Coronary artery (tissue), 2 donors: ENCODE measurements around the gene CNKSR3.

ENCODE experiments used
- DNase-seq: peaks from one replicate; pipeline ENCODE4 v3.0.0-alpha.2; 2017; ENCODE audit warnings: low spot score
- H3K27ac ChIP-seq, 2 donors: fragments of 200-600 bp; sonication (generic); one replicate each; pipeline ENCODE4 v1.5.1; 2016 to 2019
- H3K4me3 ChIP-seq: fragments of 200-600 bp; sonication (generic); 2 replicates; pipeline ENCODE4 v1.5.1; 2016; ENCODE audit warnings: mild to moderate bottlenecking, moderate library complexity
- TF ChIP-seq, protein P1 (sequence below): fragments of 200-600 bp; sonication (generic); IDR thresholded peaks from one replicate; pipeline ENCODE4 v1.5.1; 2019; ENCODE audit warnings: antibody characterized with exemption

Gene CNKSR3

DNA sequence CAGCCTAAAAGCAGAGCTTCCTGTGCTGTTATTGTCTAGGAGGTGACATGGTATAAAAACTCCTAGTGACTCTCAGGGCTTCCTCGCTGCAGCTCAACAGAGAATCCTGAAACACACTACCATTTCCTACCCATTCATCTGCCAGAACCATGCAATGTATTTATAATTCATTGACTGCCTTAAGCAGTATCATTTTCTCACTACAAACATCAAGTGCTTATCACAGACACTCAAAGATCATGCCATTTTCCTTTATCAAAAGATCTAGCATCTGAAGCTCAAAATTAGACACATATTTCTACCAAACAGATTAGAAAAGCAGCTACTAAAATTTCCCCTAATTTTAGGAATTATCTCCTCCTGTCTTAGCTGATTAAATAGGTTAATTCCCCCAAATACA is 83.5 kb downstream of the CNKSR3 start:
- Histone ChIP-seq H3K4me3 (no peak overlapping the region), H3K27ac (peak overlapping the region in 1 of 2 donors; percentile 20)
- no peak for DNase-seq
- TF ChIP-seq, protein P1, sequence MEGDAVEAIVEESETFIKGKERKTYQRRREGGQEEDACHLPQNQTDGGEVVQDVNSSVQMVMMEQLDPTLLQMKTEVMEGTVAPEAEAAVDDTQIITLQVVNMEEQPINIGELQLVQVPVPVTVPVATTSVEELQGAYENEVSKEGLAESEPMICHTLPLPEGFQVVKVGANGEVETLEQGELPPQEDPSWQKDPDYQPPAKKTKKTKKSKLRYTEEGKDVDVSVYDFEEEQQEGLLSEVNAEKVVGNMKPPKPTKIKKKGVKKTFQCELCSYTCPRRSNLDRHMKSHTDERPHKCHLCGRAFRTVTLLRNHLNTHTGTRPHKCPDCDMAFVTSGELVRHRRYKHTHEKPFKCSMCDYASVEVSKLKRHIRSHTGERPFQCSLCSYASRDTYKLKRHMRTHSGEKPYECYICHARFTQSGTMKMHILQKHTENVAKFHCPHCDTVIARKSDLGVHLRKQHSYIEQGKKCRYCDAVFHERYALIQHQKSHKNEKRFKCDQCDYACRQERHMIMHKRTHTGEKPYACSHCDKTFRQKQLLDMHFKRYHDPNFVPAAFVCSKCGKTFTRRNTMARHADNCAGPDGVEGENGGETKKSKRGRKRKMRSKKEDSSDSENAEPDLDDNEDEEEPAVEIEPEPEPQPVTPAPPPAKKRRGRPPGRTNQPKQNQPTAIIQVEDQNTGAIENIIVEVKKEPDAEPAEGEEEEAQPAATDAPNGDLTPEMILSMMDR: no peak

- DNase-seq: no peak
- no peak overlapping the region for H3K27ac ChIP-seq
- TF ChIP-seq, protein P1: no peak
- H3K4me3 ChIP-seq: no peak overlapping the region
Measured at GRCh38 chr6:154425034-154425433, 85.5 kb downstream of the CNKSR3 start.

DNA sequence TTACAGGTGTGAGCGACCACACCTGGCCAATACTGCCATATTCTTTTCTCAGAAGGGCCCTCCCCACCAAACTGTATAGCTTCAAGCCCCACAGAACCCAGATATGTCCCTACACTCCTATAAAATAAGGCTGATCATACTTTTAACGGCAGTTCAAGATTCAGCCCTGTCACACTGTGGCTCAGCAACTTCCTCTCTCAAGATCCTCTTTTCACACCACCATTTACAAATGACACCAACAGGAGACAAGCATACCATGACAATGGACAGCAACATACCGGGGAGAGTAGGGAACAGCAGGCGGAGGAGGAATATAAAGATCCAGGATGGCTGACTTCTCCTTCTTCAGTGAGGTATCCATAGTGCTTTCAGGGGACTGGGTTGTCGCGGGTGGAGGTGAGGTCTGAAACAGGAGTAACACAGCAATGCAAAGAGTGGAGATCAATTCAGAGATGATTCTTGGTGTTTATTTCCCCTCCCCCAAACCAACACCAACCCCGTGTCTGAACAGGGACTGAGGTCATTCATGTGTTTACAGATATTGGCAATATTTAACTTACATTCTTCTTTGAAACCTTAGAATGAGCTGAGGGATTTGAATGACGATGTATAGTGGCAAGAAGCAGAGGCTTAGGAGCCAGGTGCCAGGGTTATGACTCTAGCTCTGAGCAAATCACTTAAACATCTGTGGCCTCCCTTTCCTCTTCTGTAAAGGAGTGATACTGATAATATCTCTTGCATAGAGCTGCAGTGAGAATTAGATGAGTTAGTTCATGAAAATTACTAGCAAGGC is 96.3 kb downstream of the CNKSR3 start:
- TF ChIP-seq, protein P1: no peak
- no peak for DNase-seq
- H3K27ac ChIP-seq: no peak overlapping the region
- no peak overlapping the region for H3K4me3 ChIP-seq

DNA sequence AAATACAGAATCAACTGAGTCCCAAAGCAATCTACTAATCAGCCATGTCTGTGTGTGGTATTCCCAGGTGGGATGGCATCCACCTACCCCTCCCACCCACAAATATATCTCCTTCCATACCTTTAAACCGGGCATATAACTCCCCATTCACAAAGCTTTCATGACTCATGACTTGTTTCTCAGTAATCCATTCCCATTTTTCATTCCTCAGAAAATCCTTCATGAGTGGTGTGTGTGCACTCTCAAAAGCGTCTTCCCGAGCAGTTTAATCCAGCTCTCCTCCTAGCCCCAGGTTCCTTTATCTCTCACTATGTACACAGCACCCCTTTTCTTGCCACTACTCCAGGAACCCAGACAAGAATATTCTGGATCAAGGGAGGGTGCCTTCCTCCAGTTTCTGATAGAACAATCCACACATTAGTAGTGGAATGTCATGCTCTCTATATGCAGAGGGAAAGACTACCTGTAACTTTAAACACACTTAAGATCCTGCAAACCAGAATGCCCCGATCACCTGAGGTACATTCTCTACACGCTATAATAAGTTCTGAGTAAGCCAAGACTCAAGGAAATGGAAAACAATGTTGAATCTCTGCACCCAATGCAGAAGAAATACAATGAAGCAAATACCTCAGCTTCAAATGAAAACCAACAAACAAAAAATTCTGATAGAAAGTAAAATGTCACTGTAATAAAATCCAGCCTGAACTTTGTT is 98.2 kb downstream of the CNKSR3 start:
- peak overlapping the region; percentile 84 to 85 for H3K27ac ChIP-seq
- no peak for DNase-seq
- H3K4me3 ChIP-seq: no peak overlapping the region
- TF ChIP-seq, protein P1: no peak

DNA sequence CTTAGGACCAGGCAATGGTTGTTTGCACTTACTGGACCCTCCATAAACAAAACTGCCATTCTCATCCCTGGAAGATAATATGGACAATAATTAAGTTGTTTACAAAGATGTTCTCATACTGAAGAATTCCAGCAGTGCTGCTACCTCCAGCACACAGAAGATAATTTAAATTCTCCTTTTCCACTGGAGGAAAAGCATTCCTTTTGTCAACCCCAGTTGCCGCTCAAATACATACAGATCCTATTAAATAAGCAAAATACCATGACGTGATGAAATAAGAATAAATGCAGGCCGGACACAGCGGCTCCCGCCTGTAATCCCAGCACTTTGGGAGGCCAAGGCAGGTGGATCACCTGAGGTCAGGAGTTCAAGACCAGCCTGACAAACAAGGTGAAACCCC is 99.4 kb downstream of the CNKSR3 start:
- Histone ChIP-seq H3K4me3 (peak overlapping the region; percentile 45), H3K27ac (peak overlapping the region; percentile 84 to 85)
- TF ChIP-seq, protein P1: no peak
- no peak for DNase-seq

GRCh38 chr6:154410619-154411072 is 99.8 kb downstream of the CNKSR3 start:
- Histone ChIP-seq H3K4me3 (peak overlapping the region; percentile 45), H3K27ac (peak overlapping the region; percentile 84 to 93)
- DNase-seq: peak; percentile 83

More at GRCh38 chr6:154410619-154411072, 99.8 kb downstream of the CNKSR3 start:
- TF ChIP-seq, protein P1: no peak
